Head of caudate nucleus (tissue), 42 donors: Measurements from ENCODE around the gene ZNF217.
"Not testable (repeated sequence)": the region's sequence is repeated elsewhere in the genome, so short reads cannot be mapped to it uniquely, and the experiment has no call there.

Source experiments
- DNase-seq, 42 donors: peaks; one replicate each; pipeline versions ENCODE4 v3.0.0 to v3.0.0-alpha.2; 2020 to 2021; ENCODE audit warnings: mixed read lengths in 7 of 42
- intact Hi-C: fragments of 100-400 bp; cut with DNase I; formaldehyde crosslinking; loops from one replicate; pipeline ENCODE4 v1.15.0; 2022

Gene ZNF217

DNA sequence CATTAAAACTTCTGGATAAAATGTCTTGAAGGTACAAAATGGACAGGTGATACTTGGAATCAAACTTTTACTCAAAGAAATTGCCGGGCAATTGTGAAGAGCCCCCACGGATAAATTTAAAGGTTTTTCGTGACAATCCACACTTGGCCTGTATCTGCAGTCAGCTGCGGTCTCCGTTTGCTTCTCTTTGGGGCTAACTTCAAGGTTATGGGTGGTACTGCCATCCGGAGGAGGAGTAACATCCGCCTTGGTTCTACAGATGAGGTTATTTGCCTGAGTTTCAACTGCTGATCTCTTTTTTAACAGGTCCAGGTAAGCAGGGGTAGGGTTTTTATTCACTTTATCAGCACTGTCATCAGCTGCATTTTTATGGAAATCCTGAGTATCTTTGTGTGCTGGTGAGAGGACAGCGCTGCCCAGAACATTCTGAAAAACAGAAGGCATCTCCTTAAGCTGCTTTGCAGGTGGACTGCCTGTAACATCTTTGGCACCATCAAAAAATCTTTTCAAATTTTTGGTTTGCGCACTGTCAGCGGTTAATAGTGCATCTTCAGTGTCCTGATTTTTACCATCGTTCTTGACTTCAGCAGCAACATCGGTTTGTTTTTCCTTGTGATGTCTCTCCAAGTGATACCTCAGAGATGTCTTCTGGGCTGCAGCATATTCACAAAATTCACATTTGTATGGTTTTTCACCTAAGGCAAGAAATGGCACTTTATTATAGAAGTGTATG is 16.9 kb downstream of the ZNF217 start:
- intact Hi-C loops, result loop anchor here (5.0 kb wide), 3 partner anchors 341 to 621 kb away; no protein-coding TSS in a partner anchor
- no peak for DNase-seq

DNA sequence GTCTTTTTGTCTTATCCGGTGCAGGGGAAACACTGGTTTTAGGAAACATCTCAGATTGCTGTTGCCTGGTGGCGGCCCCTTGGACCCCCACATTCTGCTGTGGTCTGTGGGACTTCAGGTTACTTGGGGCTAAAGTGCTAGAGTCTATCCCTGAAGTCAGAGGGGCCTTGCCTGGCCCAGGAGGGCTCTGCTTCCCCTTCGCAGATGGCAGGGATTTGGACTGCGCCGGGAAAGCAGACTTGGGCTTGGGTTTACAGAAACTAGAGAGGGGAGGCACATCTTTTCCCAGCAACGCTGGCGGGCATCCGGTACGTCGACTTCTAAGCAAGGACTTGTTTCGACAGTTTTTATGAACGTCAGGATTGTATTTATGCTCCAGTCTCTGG is 17.5 kb downstream of the ZNF217 start:
- intact Hi-C loops, result loop anchor here (5.0 kb wide), 3 partner anchors 341 to 621 kb away; no protein-coding TSS in a partner anchor
- DNase-seq, result peak in 1 of 42 donors; percentile 25

DNA sequence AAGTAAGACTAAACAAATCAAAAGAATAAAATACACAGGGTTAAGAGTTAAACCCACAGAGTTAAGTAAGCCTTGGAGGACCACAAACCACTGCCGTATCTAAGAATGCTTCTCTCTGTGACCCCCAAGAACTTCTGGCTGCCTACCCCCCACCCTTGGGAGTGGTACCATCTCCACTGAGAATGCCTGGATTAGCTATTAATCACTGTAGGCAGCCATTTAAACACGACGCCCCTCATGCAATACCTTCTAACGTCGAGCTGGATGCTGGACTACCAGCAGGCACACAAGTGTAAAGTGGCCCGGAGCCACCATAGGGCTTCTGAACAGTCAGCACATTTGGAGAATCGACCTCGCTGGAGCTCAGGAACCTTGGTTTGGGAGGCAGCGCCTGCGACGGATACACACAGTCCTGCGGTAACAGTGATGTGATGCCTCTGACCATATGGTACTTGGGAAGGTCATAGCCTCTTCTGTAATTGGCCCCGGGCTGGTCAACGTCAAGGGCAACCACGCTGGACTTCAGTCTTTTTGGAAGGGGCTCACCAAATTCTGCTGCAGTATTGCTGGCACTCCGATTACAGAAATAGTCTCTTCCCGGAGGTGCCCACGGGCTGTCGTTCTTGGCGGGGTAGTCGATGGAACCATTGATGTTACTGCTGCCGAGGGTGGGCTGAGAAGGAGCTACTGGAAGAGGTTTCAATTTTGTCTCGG is 18.0 kb downstream of the ZNF217 start:
- intact Hi-C loops, result loop anchor here (5.0 kb wide), 3 partner anchors 342 to 622 kb away; no protein-coding TSS in a partner anchor

DNA sequence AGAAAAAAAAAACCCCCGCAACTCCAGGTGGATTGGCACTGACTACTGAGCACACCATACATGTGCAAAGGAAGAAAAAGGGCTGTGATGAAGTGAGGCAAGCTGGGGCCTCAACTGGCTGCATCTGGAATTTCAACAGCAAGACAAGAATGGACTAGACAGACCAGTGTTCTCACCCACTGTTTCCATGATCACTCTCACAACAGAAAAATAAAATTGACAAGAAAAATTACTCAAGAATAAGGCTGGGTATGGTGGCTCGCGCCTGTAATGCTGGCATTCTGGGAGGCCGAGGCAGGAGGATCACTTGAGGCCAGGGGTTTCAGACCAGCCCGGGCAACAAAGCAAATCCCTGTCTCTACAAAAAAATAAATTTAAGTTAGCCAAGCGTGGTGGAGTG is 18.8 kb downstream of the ZNF217 start:
- peak in 2 of 42 donors; percentile 8 to 11 for DNase-seq
- intact Hi-C loops, result loop anchor here (5.0 kb wide), 3 partner anchors 342 to 622 kb away; no protein-coding TSS in a partner anchor

More for the DNA sequence above, 18.0 kb downstream of the ZNF217 start:
- DNase-seq, result peak in 2 of 42 donors; percentile 8 to 29

DNA sequence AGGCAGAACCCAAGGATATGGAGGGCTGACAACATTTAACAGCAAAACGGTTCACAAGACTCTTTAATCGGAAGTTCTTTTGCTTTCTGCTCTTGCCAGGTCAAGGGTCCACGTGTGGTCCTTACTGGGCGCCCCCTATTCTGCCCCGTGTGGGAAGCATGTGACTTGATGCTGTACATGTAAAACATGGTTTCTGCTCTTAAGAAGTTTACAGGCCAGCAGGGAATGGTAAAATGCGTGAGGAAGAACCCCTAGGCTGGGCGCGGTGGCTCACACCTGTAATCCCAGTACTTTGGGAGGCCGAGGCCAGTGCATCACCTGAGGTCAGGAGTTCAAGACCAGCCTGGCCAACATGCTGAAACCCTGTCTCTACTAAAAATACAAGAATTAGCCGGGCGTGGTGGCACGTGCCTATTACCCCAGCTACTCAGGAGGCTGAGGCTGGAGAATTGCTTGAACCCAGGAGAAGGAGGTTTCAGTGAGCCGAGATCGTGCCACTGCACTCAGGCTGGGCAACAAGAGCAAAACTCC is 19.3 kb downstream of the ZNF217 start:
- intact Hi-C loops, result no loop called here
- peak in 2 of 42 donors; percentile 8 to 24 for DNase-seq

DNA sequence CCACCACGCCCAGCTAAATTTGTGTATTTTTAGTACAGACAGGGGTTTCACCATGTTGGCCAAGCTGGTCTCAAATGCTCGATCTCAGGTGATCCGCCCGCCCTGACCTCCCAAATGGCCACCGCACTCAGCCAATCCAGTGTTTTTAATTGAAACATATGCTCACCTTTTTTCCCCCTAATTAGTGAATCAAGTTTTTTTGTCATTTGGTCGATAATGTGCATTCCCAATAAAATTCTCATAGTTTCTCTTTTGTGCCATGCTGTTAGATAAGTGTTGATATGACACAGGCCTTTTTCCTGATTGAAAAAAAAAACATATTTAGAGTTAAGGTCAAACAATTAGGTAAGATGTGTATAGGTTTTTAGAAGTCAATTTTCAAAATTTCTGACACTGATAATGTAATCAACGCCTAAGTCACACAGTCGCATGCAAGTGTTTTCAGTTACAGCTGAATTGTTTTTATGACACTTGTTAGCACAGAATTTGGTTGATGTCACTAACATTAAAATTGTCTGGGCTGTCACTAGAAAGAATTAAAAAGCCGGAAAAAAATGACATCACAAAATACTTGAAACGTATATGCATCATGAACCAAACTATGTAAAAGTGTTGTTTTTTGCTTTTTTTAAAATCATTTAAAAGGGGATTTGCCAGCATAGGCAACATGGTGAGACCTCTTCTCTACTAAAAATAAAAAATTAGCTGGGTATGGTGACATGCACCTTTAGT is 21.9 kb downstream of the ZNF217 start:
- DNase-seq, result peak in 1 of 42 donors; percentile 22
- intact Hi-C loops, result no loop called here

DNA sequence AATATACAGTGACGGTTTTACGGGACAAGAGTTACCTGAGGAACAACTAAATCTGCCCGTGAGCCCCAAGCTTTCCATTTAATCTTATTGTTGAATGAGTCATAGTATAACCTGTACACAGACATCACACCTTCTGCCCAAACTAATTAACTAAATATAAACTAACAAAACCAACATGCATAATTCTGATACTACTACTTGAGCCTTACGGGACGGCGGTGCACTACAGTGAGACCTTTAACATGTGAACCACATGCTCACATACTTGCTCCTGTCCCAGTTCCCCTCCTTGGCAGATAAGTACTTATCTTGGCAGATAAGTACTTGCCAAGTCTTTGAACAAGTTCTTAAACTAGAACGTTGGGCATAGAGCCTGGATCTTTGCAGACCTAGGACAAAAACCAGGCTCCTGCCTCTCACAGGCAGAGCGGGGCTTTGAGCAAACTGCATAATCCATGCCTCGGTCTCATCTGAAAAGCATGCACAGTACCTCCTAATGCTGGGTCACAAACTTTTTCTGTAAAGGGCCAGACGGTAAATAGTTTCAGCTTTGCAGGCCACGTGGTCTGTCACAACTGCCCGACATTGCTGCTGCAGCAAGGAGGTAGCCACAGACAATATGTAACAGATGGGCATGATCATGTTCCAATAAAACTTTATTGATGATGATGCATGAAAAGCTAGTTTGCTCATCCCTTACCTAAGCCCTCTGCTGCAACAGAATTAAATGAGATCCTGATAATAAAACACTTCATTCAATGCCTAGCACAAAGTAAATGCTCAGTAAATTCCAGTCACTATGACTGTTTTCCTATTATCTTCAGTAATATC is 23.0 kb downstream of the ZNF217 start:
- intact Hi-C loops, result no loop called here
- peak in 2 of 42 donors; percentile 10 to 31 for DNase-seq

DNA sequence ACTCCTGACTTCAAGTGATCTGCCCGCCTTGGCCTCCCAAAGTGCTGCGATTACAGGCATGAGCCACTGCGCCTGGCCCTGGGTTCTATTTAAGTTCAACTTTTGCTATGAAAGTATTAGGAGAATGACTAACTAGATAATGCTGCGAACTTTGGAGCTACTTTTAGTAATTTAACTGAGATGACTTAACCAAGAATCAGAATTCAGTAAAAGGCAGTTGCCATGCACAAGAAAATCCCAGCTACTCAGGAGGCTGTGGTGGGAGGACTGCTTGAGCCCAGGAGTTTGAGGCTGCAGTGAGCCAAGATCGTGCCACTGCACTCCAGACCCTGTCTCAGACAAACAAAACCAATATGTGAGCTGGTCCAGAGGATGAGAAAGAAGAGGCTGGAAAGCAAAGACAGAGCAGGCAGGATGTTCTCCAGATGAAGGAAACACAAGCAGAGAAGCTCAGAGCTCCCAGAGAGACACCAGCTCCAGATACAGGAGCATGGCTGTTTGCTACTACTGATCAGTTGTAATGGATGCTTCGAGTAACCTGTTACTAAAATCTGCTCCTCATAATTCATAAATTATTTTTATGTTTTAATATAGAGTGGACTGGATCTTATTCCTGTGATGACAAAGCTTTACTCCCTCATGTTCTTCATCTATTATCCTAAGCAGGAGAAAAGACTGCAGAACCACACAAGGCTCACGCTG is 23.9 kb downstream of the ZNF217 start:
- intact Hi-C loops, result no loop called here
- DNase-seq, result peak in 1 of 42 donors; percentile 6

DNA sequence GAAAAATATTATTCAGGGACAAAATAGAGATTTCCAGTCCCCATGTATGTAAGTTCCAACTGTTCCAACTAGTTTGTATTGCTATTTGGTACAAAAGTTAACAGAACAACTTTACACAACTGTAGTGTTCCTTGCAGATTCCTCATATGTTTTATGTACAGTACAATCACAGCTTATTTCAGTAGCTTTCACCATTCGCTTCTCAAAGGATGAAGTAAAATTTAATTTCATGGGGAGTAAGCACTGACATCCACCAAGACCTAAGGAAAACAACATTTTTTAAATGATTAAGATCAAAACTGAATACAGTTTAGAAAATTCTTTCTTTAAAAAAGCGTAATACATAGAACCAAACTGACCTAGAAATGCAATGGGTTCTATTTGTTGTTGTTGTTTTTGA is 24.6 kb downstream of the ZNF217 start:
- intact Hi-C loops, result no loop called here
- no peak for DNase-seq

DNA sequence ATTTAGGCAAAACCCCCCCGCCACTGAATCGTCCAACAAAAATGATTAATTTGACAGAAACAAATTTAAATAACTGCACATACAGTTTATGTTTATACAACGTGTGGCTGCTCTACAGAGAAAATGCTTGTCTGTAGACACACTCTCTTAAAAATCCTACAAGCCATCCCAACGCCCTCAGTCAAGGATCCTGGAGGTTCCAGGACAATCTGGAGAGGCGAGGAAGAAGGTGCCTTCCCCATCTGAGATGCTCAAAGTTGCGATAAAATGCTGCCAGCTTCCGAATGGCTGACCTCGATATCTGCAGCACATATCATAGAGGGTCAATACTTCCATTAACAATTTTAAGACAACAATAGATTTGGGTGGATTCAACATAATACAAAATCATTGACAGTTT is 25.3 kb downstream of the ZNF217 start:
- peak in 1 of 42 donors; percentile 4 for DNase-seq
- intact Hi-C loops, result no loop called here

DNA sequence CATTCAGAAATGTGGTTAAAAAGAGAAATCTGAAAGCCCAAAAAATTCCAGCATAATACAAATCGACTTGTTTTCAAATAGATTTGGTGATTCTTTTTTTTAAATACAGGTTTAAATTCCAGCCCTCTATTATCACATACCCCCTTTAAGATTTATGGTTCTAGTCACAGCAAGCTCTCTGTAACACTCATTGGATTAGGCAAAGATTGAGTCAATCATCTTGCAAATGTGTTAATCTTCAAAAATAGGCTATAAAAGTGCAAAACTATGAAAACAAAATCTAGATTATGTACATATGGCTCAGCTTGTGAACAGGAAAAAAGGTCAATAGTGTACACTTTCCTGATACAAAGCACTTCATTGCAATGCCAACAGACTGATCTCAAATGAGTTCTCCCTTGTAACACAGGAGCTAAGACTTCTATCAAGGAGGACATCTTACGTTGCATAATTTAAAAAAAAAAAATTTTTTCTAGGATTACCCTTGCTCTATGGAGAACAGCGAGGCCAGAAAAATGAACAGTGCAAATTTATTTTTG is 26.2 kb downstream of the ZNF217 start:
- DNase-seq, result no peak
- intact Hi-C loops, result no loop called here

DNA sequence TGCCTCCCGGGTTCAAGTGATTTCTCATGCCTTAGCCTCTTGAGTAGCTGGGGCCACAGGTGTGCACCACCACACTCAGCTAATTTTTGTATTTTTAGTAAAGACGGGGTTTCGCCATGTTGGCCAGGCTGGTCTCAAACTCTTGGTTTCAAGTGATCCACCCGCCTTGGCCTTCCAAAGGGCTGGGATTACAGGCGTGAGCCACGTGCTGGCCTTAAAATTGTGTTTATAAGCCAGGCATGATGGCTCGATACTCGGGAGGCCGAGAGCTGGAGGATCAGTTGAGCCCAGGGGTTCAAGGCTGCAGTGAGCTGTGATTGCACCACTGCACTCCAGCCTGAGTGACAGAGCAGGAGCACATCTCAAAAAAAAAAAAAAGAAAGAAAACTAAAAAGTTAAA is 27.0 kb downstream of the ZNF217 start:
- peak in 2 of 42 donors; percentile 17 to 30 for DNase-seq
- intact Hi-C loops, result not testable (repeated sequence)

DNA sequence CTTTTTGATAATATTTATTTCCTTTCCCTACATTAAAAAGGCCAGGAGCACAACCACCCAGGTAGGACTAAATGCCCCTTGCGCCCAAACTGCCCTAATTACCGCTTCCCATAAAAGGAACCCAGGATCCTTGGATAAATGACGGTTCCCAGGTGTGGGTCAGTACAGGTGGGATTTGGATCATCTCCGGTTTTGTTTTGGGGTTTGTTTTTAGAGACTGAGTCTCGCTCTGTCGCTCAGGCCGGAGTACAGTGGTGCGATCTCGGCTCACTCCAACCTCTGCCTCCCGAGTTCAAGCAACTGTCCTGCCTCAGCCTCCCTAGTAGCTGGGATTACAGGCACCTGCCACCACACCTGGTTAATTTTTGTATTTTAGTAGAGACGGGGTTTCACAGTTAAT is 28.4 kb downstream of the ZNF217 start:
- intact Hi-C loops, result no loop called here

DNA sequence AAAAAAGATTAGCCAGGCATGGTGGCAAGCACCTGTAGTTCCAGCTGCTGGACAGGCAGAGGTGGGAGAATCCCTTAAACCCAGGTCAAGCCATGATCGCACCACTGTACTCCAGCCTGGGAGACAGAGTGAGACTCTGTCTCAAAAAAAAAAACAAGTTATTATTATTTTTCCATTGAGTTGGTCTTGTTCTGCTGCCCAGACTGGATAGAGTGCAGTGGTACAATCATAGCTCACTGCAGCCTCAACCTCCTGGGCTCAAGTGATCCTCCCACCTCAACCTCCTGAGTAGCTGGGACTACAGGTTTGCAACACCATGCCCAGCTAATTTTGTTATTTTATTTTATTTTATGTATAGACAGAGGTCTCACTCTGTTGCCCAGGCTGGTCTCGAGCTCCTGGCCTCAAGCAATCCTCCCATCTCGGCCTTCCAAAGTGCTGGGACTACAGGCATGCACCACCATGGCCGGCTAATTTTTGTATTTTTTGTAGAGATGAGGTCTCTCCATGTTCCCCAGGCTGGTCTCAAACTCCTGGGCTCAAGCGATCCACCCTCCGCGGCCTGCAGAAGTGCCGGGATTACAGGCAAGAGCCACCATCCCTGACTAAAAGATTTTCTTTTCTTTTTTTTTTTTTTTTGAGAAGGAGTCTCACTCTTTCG is 31.4 kb downstream of the ZNF217 start:
- intact Hi-C loops, result not testable (repeated sequence)
- DNase-seq, result peak in 3 of 42 donors; percentile 7 to 31 (median 7)

More for the DNA sequence above, 28.4 kb downstream of the ZNF217 start:
- peak in 3 of 42 donors; percentile 6 to 26 (median 21) for DNase-seq

DNA sequence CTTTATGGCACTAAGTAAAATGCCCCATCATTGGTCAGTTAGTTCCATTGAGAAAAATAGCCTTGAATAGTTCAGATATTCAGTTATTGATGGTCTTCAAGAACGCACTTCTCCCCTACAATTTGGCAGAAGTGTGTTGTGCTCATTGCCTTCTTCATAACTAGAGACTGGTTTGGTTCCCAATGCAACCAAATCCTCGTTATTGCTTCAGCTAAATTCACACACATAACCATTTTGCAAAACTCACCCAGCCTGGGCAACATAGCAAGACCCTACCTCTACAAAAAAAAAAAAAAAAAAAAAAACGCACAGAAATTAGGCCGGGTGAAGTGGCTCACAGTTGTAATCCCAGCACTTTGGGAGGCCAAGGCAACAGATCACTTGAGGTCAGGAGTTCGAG is 32.1 kb downstream of the ZNF217 start:
- no peak for DNase-seq
- intact Hi-C loops, result no loop called here

DNA sequence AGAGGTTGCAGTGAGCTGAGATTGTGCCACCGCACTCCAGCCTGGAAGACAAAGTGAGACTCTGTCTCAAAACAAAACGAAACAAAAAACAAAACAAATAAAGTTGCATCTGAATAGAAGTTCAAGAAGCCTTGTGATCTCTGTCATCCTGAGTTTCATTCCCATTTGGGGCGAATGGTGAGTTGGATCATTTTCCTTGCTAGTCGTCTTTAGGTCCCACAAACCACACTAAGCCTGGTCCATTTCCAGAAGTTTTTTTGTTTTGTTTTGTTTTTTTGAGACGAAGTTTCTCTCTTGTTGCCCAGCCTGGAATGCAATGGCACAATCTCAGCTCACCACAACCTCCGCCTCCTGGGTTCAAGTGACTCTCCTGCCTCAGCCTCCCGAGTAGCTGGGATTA is 33.8 kb downstream of the ZNF217 start:
- no peak for DNase-seq
- intact Hi-C loops, result no loop called here

DNA sequence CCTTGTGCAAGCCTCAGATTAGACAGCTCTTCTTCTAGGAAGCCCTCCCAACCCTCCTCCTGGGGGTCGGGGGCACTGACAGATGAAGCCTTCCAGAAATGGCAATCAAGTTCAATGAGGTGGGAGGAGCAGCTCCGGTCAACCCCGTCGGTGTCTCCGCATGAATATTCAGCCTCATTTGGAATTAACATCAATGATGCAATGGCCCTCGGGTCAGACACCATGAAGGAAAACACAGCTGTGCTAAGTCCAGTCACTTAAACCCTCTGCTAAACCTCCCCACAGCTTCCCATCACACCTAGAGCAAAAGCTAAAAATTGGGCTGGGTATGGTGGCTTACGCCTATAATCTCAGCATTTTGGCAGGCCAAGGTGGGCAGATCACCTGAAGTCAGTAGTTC is 36.5 kb downstream of the ZNF217 start:
- no peak for DNase-seq
- intact Hi-C loops, result no loop called here
